GM12865 (cell line): ENCODE measurements around the gene ZNF302.
"Not testable (repeated sequence)": the region's sequence is repeated elsewhere in the genome, so short reads cannot be mapped to it uniquely, and the experiment has no call there.

ENCODE experiments used
- DNase-seq: peaks from one replicate; pipeline ENCODE4 v3.0.0; 2010; ENCODE audit warnings: low read depth
- H3K4me3 ChIP-seq: 2 replicates; pipeline ENCODE4 v1.5.1; 2011; ENCODE audit warnings: mild to moderate bottlenecking, low read depth, low read length, control low read depth
- CTCF ChIP-seq: IDR thresholded peaks from 2 replicates; pipeline ENCODE4 v1.5.1; 2011; ENCODE audit warnings: low read length, control low read depth, low read depth, inconsistent platforms; ENCODE audit not compliant: insufficient read depth; ENCODE audit errors: missing control alignments

Gene ZNF302

GRCh38 chr19:34664870-34665269 lies 12.6 kb upstream of the ZNF302 start:
- no peak for DNase-seq
- H3K4me3 ChIP-seq: no peak overlapping the region
- TF ChIP-seq CTCF: no peak

DNA sequence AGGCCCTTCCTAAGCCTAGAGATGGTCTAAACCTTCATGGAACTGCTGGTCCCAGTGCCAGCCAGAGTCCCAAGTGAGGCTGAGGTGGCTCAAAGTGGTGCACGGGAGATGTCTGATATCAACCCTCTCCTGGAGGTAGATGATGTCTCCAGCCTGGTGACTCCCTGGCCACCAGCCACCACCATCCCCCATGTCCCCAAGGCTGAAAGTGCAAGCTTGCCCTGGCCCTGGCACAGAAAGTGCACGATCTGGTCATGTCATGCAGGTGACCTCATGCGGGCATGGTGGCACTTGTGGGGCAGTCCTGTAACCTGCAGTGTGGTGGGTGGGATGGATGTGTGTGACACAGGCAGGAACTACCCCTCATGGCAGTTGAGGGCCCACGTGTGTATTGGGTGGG lies 12.2 kb upstream of the ZNF302 start:
- not testable (repeated sequence) for H3K4me3 ChIP-seq, DNase-seq

GRCh38 chr19:34666200-34666957 lies 11.1 kb upstream of the ZNF302 start:
- no peak for DNase-seq
- no peak overlapping the region for H3K4me3 ChIP-seq
- no peak for TF ChIP-seq CTCF

- no peak for DNase-seq
- no peak overlapping the region for H3K4me3 ChIP-seq
- no peak for TF ChIP-seq CTCF
Measured at GRCh38 chr19:34666958-34667265, 10.6 kb upstream of the ZNF302 start.

- H3K4me3 ChIP-seq: peak overlapping the region; percentile 19; the same call in 1 of the 2 replicates
- DNase-seq: no peak
- no peak for TF ChIP-seq CTCF
Measured at GRCh38 chr19:34667349-34668076, 10.0 kb upstream of the ZNF302 start.

- not testable (repeated sequence) for DNase-seq, H3K4me3 ChIP-seq
Measured at GRCh38 chr19:34668077-34668689, 9.3 kb upstream of the ZNF302 start.

GRCh38 chr19:34668690-34669089 lies 8.8 kb upstream of the ZNF302 start:
- not testable (repeated sequence) for DNase-seq, H3K4me3 ChIP-seq

GRCh38 chr19:34669305-34669704 lies 8.2 kb upstream of the ZNF302 start:
- TF ChIP-seq CTCF: no peak
- no peak for DNase-seq
- no peak overlapping the region for H3K4me3 ChIP-seq
